ENCODE results near the gene VWF.
"Not testable (repeated sequence)": the region's sequence is repeated elsewhere in the genome, so short reads cannot be mapped to it uniquely, and the experiment has no call there.

The VWF gene

GRCh38 chr12:6032726-6033125 lies 91.7 kb downstream of the VWF start:
- DNase-seq: no peak

- DNase-seq: no peak
Measured at GRCh38 chr12:6031001-6031400, 93.5 kb downstream of the VWF start.

GRCh38 chr12:6030081-6030480 lies 94.4 kb downstream of the VWF start:
- DNase-seq: no peak

GRCh38 chr12:6029401-6029800 lies 95.1 kb downstream of the VWF start:
- DNase-seq: no peak

GRCh38 chr12:6026998-6027397 lies 97.5 kb downstream of the VWF start:
- no peak for DNase-seq

GRCh38 chr12:6025703-6026298 lies 98.7 kb downstream of the VWF start:
- not testable (repeated sequence) for DNase-seq

GRCh38 chr12:6024066-6024465 lies 100.4 kb downstream of the VWF start:
- not testable (repeated sequence) for DNase-seq

- DNase-seq: no peak
Measured at GRCh38 chr12:6020930-6021329, 103.5 kb downstream of the VWF start.

- DNase-seq: not testable (repeated sequence)
Measured at GRCh38 chr12:6020511-6020910, 104.0 kb downstream of the VWF start.

- not testable (repeated sequence) for DNase-seq
Measured at GRCh38 chr12:6019256-6019655, 105.2 kb downstream of the VWF start.

GRCh38 chr12:6018265-6018664 lies 106.2 kb downstream of the VWF start:
- no peak for DNase-seq

- no peak for DNase-seq
Measured at GRCh38 chr12:6016756-6017155, 107.7 kb downstream of the VWF start.

- DNase-seq: not testable (repeated sequence)
Measured at GRCh38 chr12:6016004-6016403, 108.5 kb downstream of the VWF start.

GRCh38 chr12:6015271-6015670 lies 109.2 kb downstream of the VWF start:
- DNase-seq: not testable (repeated sequence)

GRCh38 chr12:6010631-6011350 lies 113.7 kb downstream of the VWF start:
- not testable (repeated sequence) for DNase-seq

- DNase-seq: no peak
Measured at GRCh38 chr12:5997260-5997659, 127.2 kb downstream of the VWF start.

GRCh38 chr12:5996459-5996858 lies 128.0 kb downstream of the VWF start:
- DNase-seq: no peak

GRCh38 chr12:5989621-5990020 lies 134.8 kb downstream of the VWF start:
- DNase-seq: no peak

GRCh38 chr12:5988659-5989116 lies 135.8 kb downstream of the VWF start:
- peak; percentile 52 for DNase-seq

- no peak for DNase-seq
Measured at GRCh38 chr12:5988088-5988487, 136.4 kb downstream of the VWF start.

GRCh38 chr12:5987573-5987972 lies 136.9 kb downstream of the VWF start:
- DNase-seq: no peak

- DNase-seq: no peak
Measured at GRCh38 chr12:5985471-5985870, 139.0 kb downstream of the VWF start.

- DNase-seq: no peak
Measured at GRCh38 chr12:5984873-5985272, 139.6 kb downstream of the VWF start.

GRCh38 chr12:5982106-5982505 lies 142.4 kb downstream of the VWF start:
- DNase-seq: no peak

GRCh38 chr12:5977556-5977955 lies 146.9 kb downstream of the VWF start:
- no peak for DNase-seq

All from effector CD4-positive, alpha-beta T cell (primary cell).